Liver (tissue), 9 donors: Measurements from ENCODE around the gene KAZN. TPM values are rescaled to one million over a fixed set of nuclear protein-coding genes. Genes with fewer than 3 reads are reported as not detected.

Experiments used
- DNase-seq: peaks from one replicate; pipeline ENCODE4 v3.0.0-alpha.2; 2017; ENCODE audit warnings: low spot score
- H3K27ac ChIP-seq, 2 donors: one replicate each; pipeline ENCODE4 v1.7.0; 2013; ENCODE audit warnings: inconsistent platforms in 2 of 2, low read length in 2 of 2, control low read depth in 1 of 2, low read depth in 1 of 2, mild to moderate bottlenecking in 1 of 2
- H3K27me3 ChIP-seq, 4 donors: one replicate each; pipeline versions ENCODE4 v1.6.1 to v1.7.0; 2013; ENCODE audit warnings: low read length in 3 of 4, inconsistent platforms in 1 of 4, mild to moderate bottlenecking in 1 of 4, moderate library complexity in 1 of 4; ENCODE audit not compliant: control insufficient read depth in 4 of 4, insufficient read depth in 4 of 4
- H3K36me3 ChIP-seq, 4 donors: one replicate each; pipeline versions ENCODE4 v1.6.1 to v1.7.0; 2013; ENCODE audit warnings: low read length in 3 of 4, mild to moderate bottlenecking in 3 of 4, low read depth in 1 of 4, moderate library complexity in 1 of 4; ENCODE audit not compliant: control insufficient read depth in 4 of 4, insufficient read depth in 3 of 4
- H3K4me1 ChIP-seq, 4 donors: one replicate each; pipeline versions ENCODE4 v1.6.1 to v1.7.0; 2013; ENCODE audit warnings: low read length in 3 of 4, mild to moderate bottlenecking in 3 of 4, moderate library complexity in 1 of 4; ENCODE audit not compliant: control insufficient read depth in 4 of 4, insufficient read depth in 4 of 4
- H3K4me3 ChIP-seq, 3 donors: one replicate each; pipeline versions ENCODE4 v1.6.1 to v1.7.0; 2013; ENCODE audit warnings: low read length in 3 of 3, control low read depth in 1 of 3, low read depth in 1 of 3, mild to moderate bottlenecking in 1 of 3
- H3K9ac ChIP-seq, 2 donors: one replicate each; pipeline ENCODE4 v1.7.0; 2013; ENCODE audit warnings: low read length in 2 of 2, mild to moderate bottlenecking in 2 of 2, moderate library complexity in 2 of 2, control low read depth in 1 of 2, low read depth in 1 of 2
- H3K9me3 ChIP-seq, 4 donors: one replicate each; pipeline versions ENCODE4 v1.6.1 to v1.7.0; 2013; ENCODE audit warnings: low read length in 3 of 4; ENCODE audit not compliant: control insufficient read depth in 4 of 4
- ATF3 ChIP-seq: IDR thresholded peaks from 2 replicates; pipeline ENCODE4 v1.6.1; 2016; ENCODE audit warnings: antibody characterized with exemption
- CTCF ChIP-seq: fragments of 150-350 bp; IDR thresholded peaks from 2 replicates; pipeline ENCODE4 v1.5.1; 2017; ENCODE audit warnings: improper control_type of control experiment, low read depth, low read length; ENCODE audit not compliant: missing input control
- EGR1 ChIP-seq, 2 donors: IDR thresholded peaks; 2 replicates each; pipeline ENCODE4 v1.6.1; 2016 to 2018; ENCODE audit warnings: antibody characterized with exemption in 2 of 2, low read depth in 2 of 2
- FOXA1 ChIP-seq: IDR thresholded peaks from 2 replicates; pipeline ENCODE4 v1.6.1; 2016; ENCODE audit warnings: antibody characterized with exemption
- FOXA2 ChIP-seq: IDR thresholded peaks from 2 replicates; pipeline ENCODE4 v1.6.1; 2016; ENCODE audit warnings: antibody characterized with exemption
- GABPA ChIP-seq, 2 donors: IDR thresholded peaks in 1 of 2; conservative IDR thresholded peaks in 1 of 2; 2 replicates each; pipeline ENCODE4 v1.6.1; 2016; ENCODE audit warnings: antibody characterized with exemption in 2 of 2, mild to moderate bottlenecking in 1 of 2, moderate library complexity in 1 of 2
- HNF4A ChIP-seq, 2 donors: conservative IDR thresholded peaks; 2 replicates each; pipeline ENCODE4 v1.6.1; 2016; ENCODE audit warnings: antibody characterized with exemption in 2 of 2, mild to moderate bottlenecking in 2 of 2
- HNF4G ChIP-seq: IDR thresholded peaks from 2 replicates; pipeline ENCODE4 v1.6.1; 2016; ENCODE audit warnings: antibody characterized with exemption
- JUND ChIP-seq, 2 donors: IDR thresholded peaks; 2 replicates each; pipeline ENCODE4 v1.6.1; 2016; ENCODE audit warnings: antibody characterized with exemption in 2 of 2
- MAX ChIP-seq: IDR thresholded peaks from 2 replicates; pipeline ENCODE4 v1.6.1; 2016; ENCODE audit warnings: antibody characterized with exemption
- NR2F2 ChIP-seq: IDR thresholded peaks from 2 replicates; pipeline ENCODE4 v1.6.1; 2016; ENCODE audit warnings: antibody characterized with exemption
- RAD21 ChIP-seq, 2 donors: IDR thresholded peaks; 2 replicates each; pipeline ENCODE4 v1.6.1; 2016; ENCODE audit warnings: antibody characterized with exemption in 2 of 2, mild to moderate bottlenecking in 2 of 2
- REST ChIP-seq: IDR thresholded peaks from 2 replicates; pipeline ENCODE4 v1.6.1; 2016; ENCODE audit warnings: antibody characterized with exemption, mild to moderate bottlenecking
- RXRA ChIP-seq, 2 donors: IDR thresholded peaks; 2 replicates each; pipeline ENCODE4 v1.6.1; 2017 to 2018; ENCODE audit warnings: antibody characterized with exemption in 2 of 2, mild to moderate bottlenecking in 1 of 2
- TAF1 ChIP-seq: conservative IDR thresholded peaks from 2 replicates; pipeline ENCODE4 v1.6.1; 2016; ENCODE audit warnings: antibody characterized with exemption, mild to moderate bottlenecking
- YY1 ChIP-seq: IDR thresholded peaks from 2 replicates; pipeline ENCODE4 v1.6.1; 2016; ENCODE audit warnings: antibody characterized with exemption, mild to moderate bottlenecking
- ZBTB33 ChIP-seq: IDR thresholded peaks from 2 replicates; pipeline ENCODE4 v1.6.1; 2016; ENCODE audit warnings: antibody characterized with exemption
- WGBS: extraction: QIAGEN DNeasy Blood & Tissue Kit; methylation state at CpG from one replicate; pipeline ENCODE4 v1.1.7; 2013; 5-methylcytosine and 5-hydroxymethylcytosine counted together
- polyA plus RNA-seq, 2 donors: library from polyadenylated mRNA; stranded (reverse) in 1 of 2; unstranded in 1 of 2; fragments of 200-250 nt in 1 of 2; fragments of >200 nt in 1 of 2; fragmentation: Nextera tagmentation in 1 of 2; extraction: Ambion mirVana in 1 of 2; gene quantifications; one replicate each; pipeline versions ENCODE4 v1.2.1 to v1.2.3, GENCODE V29; 2013 to 2015
- total RNA-seq, 2 donors: library from RNA; depleted of rRNA; stranded (reverse); fragments of >200 nt; gene quantifications; one replicate each; pipeline ENCODE4 v1.2.3, GENCODE V29; 2014
- donor health status: healthy.
- donor health status: healthy.
- donor health status: healthy.
- donor health status: healthy.
- donor health status: healthy.

Gene KAZN
- total and polyA plus RNA-seq, 4 donors: 1.9 to 6.9 (median 2.4) TPM

- Histone ChIP-seq H3K36me3 (no peaks in the 10 kb centered on the region), H3K27me3 (no peaks in the 10 kb centered on the region), H3K4me1 (peaks cover 0 to 3% (median under 1%) of the 10 kb centered on the region in 4 donors), H3K9ac (no peak overlapping the region), H3K27ac (no peak overlapping the region), H3K4me3 (no peak overlapping the region), H3K9me3 (no peaks in the 10 kb centered on the region)
- no peak for DNase-seq
- 91% methylated on average over 8 of the region's 8 CpGs for WGBS
- TF ChIP-seq HNF4A (conservative IDR thresholded peaks at IDR 0.05): no peak
- no peak for TF ChIP-seq ATF3
- TF ChIP-seq TAF1: no peak
- TF ChIP-seq YY1: no peak
- no peak for TF ChIP-seq NR2F2
- no peak for TF ChIP-seq CTCF
- TF ChIP-seq GABPA (IDR thresholded peaks at IDR 0.05 in 1 of 2, conservative IDR thresholded peaks at IDR 0.05 in 1 of 2): no peak
- no peak for TF ChIP-seq EGR1 (IDR thresholded peaks at IDR 0.05; ENCODE audit: low read depth in 2 of 2)
- TF ChIP-seq JUND (IDR thresholded peaks at IDR 0.05): no peak
- no peak for TF ChIP-seq RXRA (IDR thresholded peaks at IDR 0.05)
- no peak for TF ChIP-seq HNF4G
Observed at GRCh38 chr1:15031251-15031933, 432.9 kb downstream of the KAZN start.

GRCh38 chr1:15033264-15033663 lies 434.8 kb downstream of the KAZN start:
- WGBS: 73% methylated on average over 4 of the region's 4 CpGs
- Histone ChIP-seq H3K27ac (no peak overlapping the region), H3K36me3 (no peaks in the 10 kb centered on the region), H3K27me3 (no peaks in the 10 kb centered on the region), H3K9ac (no peak overlapping the region), H3K9me3 (no peaks in the 10 kb centered on the region), H3K4me1 (no peaks in the 10 kb centered on the region), H3K4me3 (no peak overlapping the region)
- TF ChIP-seq GABPA (IDR thresholded peaks at IDR 0.05 in 1 of 2, conservative IDR thresholded peaks at IDR 0.05 in 1 of 2): no peak
- no peak for TF ChIP-seq RAD21 (IDR thresholded peaks at IDR 0.05)
- TF ChIP-seq FOXA1: no peak
- DNase-seq: no peak

- Histone ChIP-seq H3K4me3 (no peak overlapping the region), H3K9me3 (no peaks in the 10 kb centered on the region), H3K27ac (no peak overlapping the region), H3K9ac (no peak overlapping the region), H3K27me3 (peaks cover 0 to 2% (median 0%) of the 10 kb centered on the region in 4 donors), H3K36me3 (no peaks in the 10 kb centered on the region), H3K4me1 (no peaks in the 10 kb centered on the region)
- no peak for DNase-seq
- 90% methylated on average over 16 of the region's 16 CpGs for WGBS
- no peak for TF ChIP-seq ZBTB33
- TF ChIP-seq MAX: no peak
- TF ChIP-seq CTCF: no peak
- TF ChIP-seq TAF1: no peak
- no peak for TF ChIP-seq REST
- TF ChIP-seq RXRA (IDR thresholded peaks at IDR 0.05): no peak
- no peak for TF ChIP-seq RAD21 (IDR thresholded peaks at IDR 0.05)
- no peak for TF ChIP-seq YY1
- no peak for TF ChIP-seq FOXA1
- no peak for TF ChIP-seq EGR1 (IDR thresholded peaks at IDR 0.05; ENCODE audit: low read depth in 2 of 2)
- TF ChIP-seq NR2F2: no peak
- TF ChIP-seq FOXA2: no peak
- no peak for TF ChIP-seq JUND (IDR thresholded peaks at IDR 0.05)
Observed at GRCh38 chr1:15034656-15035055, 436.2 kb downstream of the KAZN start.
